GM19395 (cell line): Measurements from ENCODE around the gene CPZ.

Experiments used
- ATAC-seq: cut with Tn5 transposase; IDR thresholded peaks from one replicate; pipeline ENCODE4 v1.9.1; 2021; ENCODE audit warnings: mild to moderate bottlenecking, moderate library complexity; ENCODE audit not compliant: unreplicated experiment

The CPZ gene

GRCh38 chr4:8579526-8580320 is 12.8 kb upstream of the CPZ start:
- no peak for ATAC-seq

- no peak for ATAC-seq
These were observed 12.1 kb upstream of the CPZ start, which contains the start of gene GPR78 for GRCh38 chr4:8580321-8581093. TSS of gene GPR78 (plus strand) at chr4:8580392. CDS start at chr4:8580983, 591 bp downstream.

- ATAC-seq: no peak
These were observed 11.3 kb upstream of the CPZ start for GRCh38 chr4:8581094-8581861.

- ATAC-seq: no peak
These were observed 10.5 kb upstream of the CPZ start for GRCh38 chr4:8582016-8582415.

- no peak for ATAC-seq
These were observed 10.1 kb upstream of the CPZ start for GRCh38 chr4:8582436-8582835.

GRCh38 chr4:8582941-8583654 is 9.5 kb upstream of the CPZ start:
- ATAC-seq: no peak

- ATAC-seq: no peak
These were observed 8.9 kb upstream of the CPZ start for GRCh38 chr4:8583655-8584025.

GRCh38 chr4:8585186-8585585 is 7.4 kb upstream of the CPZ start:
- ATAC-seq: no peak

GRCh38 chr4:8585721-8586212 is 6.8 kb upstream of the CPZ start:
- ATAC-seq: no peak

- no peak for ATAC-seq
These were observed 6.3 kb upstream of the CPZ start for GRCh38 chr4:8586246-8586645.

- ATAC-seq: no peak
These were observed 5.7 kb upstream of the CPZ start for GRCh38 chr4:8586671-8587468.

- no peak for ATAC-seq
These were observed 4.9 kb upstream of the CPZ start for GRCh38 chr4:8587469-8588195.

GRCh38 chr4:8588196-8588470 is 4.4 kb upstream of the CPZ start:
- ATAC-seq: no peak

GRCh38 chr4:8589336-8589735 is 3.2 kb upstream of the CPZ start:
- no peak for ATAC-seq

- ATAC-seq: no peak
These were observed 2.6 kb upstream of the CPZ start for GRCh38 chr4:8589823-8590545.

GRCh38 chr4:8590546-8590880 is 2.1 kb upstream of the CPZ start:
- ATAC-seq: no peak

GRCh38 chr4:8591114-8591513 is 1.5 kb upstream of the CPZ start:
- ATAC-seq: no peak

- no peak for ATAC-seq
These were observed 769 bp upstream of the CPZ start for GRCh38 chr4:8591626-8592365.
